ENCODE data around the gene SCG5. TPM values are rescaled to one million over a fixed set of nuclear protein-coding genes. Genes with fewer than 3 reads are reported as not detected.

Gene SCG5
- total RNA-seq, 1 experiment from 2014 or later, result 75.2 TPM

DNA sequence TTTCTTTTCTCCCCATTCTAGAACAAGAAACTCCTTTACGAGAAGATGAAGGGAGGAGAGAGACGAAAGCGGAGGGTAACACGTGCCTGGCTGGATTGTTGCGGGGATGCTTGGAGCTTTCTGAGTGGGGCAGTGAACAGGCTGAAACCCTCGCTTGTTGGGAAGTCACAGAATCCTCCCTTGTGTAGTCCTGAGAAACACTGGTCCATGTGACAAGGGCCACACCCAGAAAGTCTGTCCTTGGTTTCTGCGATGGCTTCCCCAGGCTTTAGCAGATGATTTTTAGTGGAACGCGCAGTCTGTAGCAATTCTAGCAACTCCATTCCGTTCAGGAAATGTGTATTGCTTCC is 50.2 kb downstream of the SCG5 start:
- no peak for DNase-seq (ENCODE audit: low read depth)

- DNase-seq (ENCODE audit: low read depth), result no peak
These were observed 50.8 kb downstream of the SCG5 start for GRCh38 chr15:32692286-32692685.

- no peak for DNase-seq (ENCODE audit: low read depth)
These were observed 52.9 kb downstream of the SCG5 start for GRCh38 chr15:32694222-32694983.

DNA sequence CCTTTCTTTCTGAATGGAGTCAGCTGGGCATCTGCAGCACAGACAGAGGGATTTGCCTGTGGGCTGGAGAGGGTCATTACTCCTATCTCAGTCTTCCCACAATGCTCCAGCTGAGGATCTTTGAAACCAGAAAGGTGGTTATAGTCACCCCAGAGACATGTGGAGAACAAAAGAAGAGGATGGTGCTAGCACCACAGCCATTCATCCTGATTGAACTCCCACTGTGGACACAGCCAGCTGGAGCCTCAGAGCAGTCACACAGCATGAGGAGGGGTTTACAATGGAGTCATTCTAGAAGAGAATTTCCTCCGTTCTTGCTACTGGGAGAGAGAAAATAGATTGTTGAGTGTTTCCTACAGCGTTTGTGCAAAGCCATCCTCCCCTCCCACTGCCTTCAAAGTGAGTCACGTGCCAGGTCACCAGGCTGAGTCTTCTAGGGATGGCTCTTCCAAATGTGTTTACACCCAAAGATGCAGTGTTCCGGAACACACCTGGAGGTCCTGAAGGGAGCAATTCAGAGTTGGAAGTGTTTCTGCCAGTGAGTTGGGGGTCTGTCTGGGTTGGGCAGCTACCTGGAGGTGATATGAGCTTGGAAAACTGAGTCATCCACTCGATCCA is 57.4 kb downstream of the SCG5 start:
- DNase-seq (ENCODE audit: low read depth), result peak; percentile 51

DNA sequence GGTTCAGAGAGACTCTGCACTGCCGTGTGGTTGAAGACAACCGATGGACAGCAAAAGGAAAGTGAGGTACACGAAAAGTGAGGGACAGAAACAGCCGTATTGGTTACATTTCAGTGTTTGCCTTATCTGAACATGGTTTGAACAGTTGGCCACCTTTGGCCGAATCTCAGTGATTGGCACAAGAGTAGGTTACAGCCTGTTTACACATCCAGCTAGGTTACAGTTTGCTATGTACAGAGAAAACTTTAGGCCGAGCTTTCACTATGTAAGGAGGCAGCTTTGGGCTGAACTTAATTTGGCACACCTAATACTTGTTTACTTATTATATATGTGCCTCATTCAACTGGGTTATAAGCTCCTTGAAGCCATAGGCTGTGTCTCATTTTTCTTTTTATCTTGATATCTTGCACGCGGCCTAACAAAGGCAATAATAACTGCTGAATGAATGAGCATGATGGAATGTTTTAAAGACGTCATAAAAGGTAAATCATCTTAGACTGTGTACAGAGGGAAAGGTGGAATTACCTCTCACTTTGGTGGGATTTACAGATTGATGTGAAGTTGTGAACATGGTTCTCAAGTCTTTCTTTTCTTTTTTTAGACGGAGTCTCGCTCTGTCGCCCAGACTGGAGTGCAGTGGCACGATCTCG is 59.1 kb downstream of the SCG5 start:
- peak; percentile 35 for DNase-seq (ENCODE audit: low read depth)

DNA sequence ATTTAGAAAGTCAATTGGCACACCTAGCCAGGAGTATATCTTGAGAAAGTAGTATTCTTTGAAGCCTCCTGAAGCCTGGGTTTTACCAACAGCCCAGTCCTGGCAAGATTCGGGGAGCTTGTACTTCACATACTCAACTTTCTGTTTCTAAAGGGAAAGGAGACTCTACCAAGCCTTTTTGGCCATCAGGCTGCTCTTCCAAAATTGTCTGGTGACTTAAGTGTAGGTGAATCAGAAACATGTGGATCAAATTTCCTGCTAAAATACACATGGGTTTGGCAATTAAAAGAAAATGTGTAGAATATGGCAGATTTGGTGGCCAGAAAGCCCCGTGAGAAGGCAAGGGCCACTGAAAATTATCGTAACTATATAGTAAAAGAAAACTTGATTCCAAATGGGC is 60.4 kb downstream of the SCG5 start:
- peak; percentile 40 for DNase-seq (ENCODE audit: low read depth)

DNA sequence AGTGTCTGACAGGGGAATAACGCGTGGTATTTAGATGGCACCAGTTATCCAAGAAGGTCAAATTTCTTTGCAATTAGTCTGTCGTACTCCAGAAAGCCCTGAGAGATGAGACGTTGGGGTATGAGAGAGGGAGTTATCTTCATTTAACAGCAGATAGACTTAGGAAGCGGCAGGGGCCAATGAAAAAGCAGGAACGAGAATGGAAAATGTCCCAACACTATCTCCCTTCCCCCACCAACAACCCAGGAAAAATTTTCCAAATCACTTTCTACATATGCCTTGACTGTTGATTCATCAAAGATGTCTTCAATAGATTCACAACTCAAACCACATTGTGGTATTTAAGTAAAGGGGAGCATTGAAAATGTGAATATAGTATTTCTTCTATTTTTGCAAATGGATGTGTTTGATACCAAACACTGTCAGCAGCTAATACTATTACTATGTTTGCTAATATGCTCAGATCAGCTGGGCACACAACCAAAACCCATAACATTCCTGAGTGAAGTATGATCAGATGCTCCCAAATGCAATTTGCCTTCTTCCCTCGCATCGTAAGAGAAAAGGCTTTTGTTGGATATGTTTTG is 63.0 kb downstream of the SCG5 start:
- peak; percentile 76 for DNase-seq (ENCODE audit: low read depth)

DNA sequence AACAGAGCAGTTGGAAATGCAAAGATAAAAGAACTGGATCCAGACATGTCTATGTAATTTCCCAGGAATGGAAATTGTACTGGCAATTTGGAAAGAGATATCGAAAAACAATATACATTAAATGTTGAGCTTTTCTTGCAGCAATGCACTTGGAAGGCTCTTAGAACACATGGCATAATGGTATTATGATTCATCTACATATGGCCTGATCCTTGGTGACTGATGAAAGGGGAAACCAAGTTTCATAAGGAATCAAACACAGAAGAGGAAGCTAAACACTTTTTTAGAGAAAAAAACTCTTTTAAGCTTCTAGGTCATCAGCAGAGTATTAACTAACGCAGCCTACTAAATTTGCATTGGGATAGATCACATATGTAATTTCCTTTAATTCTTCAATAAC is 63.9 kb downstream of the SCG5 start:
- DNase-seq (ENCODE audit: low read depth), result no peak

GRCh38 chr15:32706704-32707103 is 65.2 kb downstream of the SCG5 start:
- DNase-seq (ENCODE audit: low read depth), result peak; percentile 94

- no peak for DNase-seq (ENCODE audit: low read depth)
These were observed 65.9 kb downstream of the SCG5 start for GRCh38 chr15:32707436-32707835.

GRCh38 chr15:32709295-32710033 is 68.0 kb downstream of the SCG5 start:
- no peak for DNase-seq (ENCODE audit: low read depth)

DNA sequence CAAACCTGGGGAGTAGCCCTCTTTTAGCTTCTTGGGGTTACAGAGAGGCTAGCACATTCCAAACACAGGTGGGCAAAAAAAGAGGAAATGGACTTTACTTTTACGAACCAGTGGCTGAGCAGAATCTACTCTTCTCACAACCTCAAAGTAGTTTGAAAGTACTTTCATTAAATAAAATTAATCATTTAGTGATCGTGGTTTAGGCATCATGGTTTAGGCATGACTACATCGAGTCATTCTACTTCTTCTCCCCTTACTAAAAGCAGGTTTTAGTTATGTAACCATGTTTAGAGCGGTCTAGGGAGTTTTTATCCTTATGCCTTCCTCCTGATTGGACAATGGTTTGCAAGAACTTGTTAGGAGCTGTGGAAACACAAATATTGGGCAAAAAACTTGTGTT is 73.8 kb downstream of the SCG5 start:
- peak; percentile 87 for DNase-seq (ENCODE audit: low read depth)

DNA sequence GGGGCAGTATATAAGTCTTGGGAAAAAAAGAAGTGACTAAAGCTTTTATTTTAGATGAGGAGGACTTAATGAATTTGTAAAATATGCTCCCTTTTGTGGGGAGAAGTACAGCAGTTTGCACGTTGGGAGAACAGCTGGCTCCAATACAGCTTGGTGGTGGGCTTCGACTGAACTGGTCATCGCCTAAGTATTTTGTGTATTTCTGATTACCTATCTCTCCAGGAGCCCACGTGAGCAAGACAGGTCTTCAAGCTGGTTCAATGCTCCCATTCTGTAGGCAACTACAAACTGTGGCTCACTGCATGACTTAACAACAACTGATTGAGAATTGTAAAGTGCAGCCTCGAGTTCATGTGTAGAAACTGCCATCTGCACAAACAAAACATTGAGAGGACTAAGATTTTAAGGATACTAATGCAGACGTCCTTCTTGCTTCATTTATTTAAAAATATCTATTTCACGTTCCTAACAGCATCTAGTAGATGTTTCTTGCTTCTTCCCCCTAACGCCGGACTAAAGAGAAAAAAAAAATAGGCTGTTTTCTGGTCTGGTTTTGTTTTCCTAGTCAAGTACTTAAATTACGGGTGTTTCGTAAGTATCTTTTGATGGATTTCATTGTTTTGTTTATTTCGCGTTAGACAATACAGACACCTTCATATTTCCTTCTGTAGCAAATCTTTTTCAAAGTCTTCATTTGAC is 74.9 kb downstream of the SCG5 start:
- no peak for DNase-seq (ENCODE audit: low read depth)

GRCh38 chr15:32716915-32717425 is 75.5 kb downstream of the SCG5 start:
- DNase-seq (ENCODE audit: low read depth), result no peak

GRCh38 chr15:32717426-32718226 is 76.1 kb downstream of the SCG5 start, which contains the start of gene GREM1:
Gene GREM1, plus strand, starts transcription at chr15:32718004. Its CDS starts 12,687 bp downstream, at chr15:32730691.
- DNase-seq (ENCODE audit: low read depth), result no peak

DNA sequence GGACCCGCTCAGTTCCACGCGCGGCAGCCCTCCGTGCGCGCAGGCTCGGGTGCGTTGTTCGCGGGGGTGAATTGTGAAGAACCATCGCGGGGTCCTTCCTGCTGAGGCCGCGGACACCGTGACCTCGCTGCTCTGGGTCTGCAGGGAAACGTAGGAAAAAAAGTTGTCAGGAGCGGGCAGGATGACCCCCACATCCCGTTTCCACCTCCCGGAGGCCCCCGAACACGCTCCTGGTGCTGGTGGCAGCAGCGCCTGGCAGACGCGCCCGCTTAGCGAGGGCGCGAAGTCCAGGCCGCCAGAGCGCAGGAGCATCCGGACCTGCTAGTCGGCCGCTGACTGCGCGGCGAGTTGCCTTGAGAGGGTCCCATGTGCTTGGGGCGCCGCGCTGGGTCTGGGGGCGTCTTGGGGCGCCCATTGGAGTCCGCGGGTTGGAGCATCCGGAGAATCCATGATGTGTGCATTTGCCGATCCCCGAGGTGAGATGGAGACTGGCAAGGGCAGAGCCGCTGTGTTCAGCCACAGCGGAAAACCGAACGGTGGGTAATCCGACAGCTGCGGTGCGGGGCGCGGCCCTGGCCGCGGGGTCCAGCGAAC is 76.8 kb downstream of the SCG5 start:
- no peak for DNase-seq (ENCODE audit: low read depth)

DNA sequence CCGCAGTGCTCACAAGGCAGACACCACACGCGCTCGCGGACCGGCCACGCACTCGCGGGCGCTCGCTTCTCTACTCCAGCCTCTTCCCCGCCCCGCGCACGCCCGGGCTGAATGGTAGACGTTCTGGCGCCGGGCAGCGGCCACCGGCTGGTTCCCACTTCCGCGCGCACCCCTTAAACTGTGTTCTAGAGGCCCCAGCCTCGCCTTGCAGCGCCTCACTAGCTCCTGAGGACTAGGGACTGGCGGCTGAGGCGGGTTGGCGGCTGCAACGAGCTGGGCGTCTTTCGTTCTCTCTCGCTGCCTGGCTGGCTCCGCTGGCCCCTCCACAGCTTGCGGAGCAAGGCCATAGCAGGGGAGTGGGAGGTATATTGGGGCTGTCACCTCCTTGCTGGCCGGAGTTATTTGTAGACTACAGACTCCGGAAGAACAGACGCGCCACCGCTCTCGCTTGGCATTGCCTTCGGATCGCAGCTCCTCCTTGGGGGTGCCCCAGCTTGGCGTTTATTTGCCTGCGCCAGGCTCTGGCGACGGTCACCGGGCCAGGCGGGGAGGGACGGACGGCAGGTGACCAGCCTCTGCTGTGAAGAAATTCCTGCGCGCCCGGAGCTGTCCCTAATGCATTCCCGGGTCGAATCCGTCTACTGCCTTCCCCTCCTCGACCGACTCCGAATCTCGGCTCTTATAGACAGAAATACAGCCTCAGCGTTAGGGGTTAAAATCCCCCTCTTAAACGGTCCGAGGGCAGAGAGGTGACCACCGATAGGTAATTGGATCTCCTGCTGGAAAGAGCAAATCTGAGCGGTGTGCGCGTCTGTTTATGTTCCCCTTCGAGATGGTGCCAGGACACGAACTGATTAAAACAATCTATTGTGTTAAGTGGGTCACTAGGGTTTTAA is 77.6 kb downstream of the SCG5 start:
- peak; percentile 23 for DNase-seq (ENCODE audit: low read depth)

GRCh38 chr15:32721596-32721995 is 80.1 kb downstream of the SCG5 start:
- peak; percentile 76 for DNase-seq (ENCODE audit: low read depth)

DNA sequence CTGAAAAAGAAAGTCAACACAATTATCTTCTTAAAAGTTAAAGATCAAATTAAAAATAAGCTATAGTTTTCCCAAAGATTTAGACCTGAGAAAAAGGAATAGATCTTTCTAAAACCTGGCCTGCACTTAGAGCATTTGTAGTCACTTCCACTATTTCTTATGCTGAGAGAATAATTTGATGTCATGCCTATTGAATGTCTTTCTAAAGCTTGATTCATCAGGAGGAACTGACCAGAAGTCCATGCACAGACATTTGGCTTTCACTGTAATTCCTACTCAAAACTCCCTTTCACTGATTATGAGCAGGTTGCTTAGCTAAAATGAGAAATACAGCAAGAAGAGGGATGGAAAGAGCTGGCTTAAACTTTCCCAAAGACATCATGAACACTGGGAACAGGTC is 80.6 kb downstream of the SCG5 start:
- peak; percentile 18 for DNase-seq (ENCODE audit: low read depth)
